GM12878 (cell line): ENCODE data around the gene POLN. TPM values are rescaled to one million over a fixed set of nuclear protein-coding genes. Genes with fewer than 3 reads are reported as not detected.

Source experiments
- BRCA1 ChIP-seq: IDR thresholded peaks from 2 replicates; pipeline ENCODE4 v1.6.1; 2011; ENCODE audit warnings: low read depth, low read length, improper control_type of control experiment
- CHD2 ChIP-seq: IDR thresholded peaks from 2 replicates; pipeline ENCODE4 v1.6.1; 2011; ENCODE audit warnings: low read depth, low read length, improper control_type of control experiment, borderline replicate concordance
- FOXK2 ChIP-seq: fragments of 450-650 bp; IDR thresholded peaks from 2 replicates; pipeline ENCODE4 v1.6.1; 2017; ENCODE audit warnings: mild to moderate bottlenecking, moderate library complexity
- HCFC1 ChIP-seq: fragments of 150-350 bp; IDR thresholded peaks from 2 replicates; pipeline ENCODE4 v1.6.1; 2014; ENCODE audit warnings: low read length
- IKZF1 ChIP-seq: fragments of 450-650 bp; conservative IDR thresholded peaks from 2 replicates; pipeline ENCODE4 v1.6.1; 2017; ENCODE audit warnings: antibody characterized with exemption, mild to moderate bottlenecking
- LARP7 ChIP-seq: fragments of 450-650 bp; IDR thresholded peaks from 2 replicates; pipeline ENCODE4 v1.6.1; 2017; ENCODE audit warnings: mild to moderate bottlenecking
- MYB ChIP-seq: fragments of 150-350 bp; IDR thresholded peaks from 2 replicates; pipeline ENCODE4 v1.6.1; 2014; ENCODE audit warnings: mild to moderate bottlenecking, low read depth, low read length, borderline replicate concordance
- NR2C1 ChIP-seq: fragments of 450-650 bp; IDR thresholded peaks from 2 replicates; pipeline ENCODE4 v1.6.1; 2017; ENCODE audit warnings: antibody characterized with exemption, mild to moderate bottlenecking, moderate library complexity
- PAX5 ChIP-seq: IDR thresholded peaks from 2 replicates; pipeline ENCODE4 v1.6.1; 2011; ENCODE audit warnings: low read depth, low read length, borderline replicate concordance
- POLR2AphosphoS5 ChIP-seq: IDR thresholded peaks from 2 replicates; pipeline ENCODE4 v1.6.1; 2011; ENCODE audit warnings: mild to moderate bottlenecking, low read length, inconsistent platforms
- RAD51 ChIP-seq: fragments of 450-650 bp; IDR thresholded peaks from 2 replicates; pipeline ENCODE4 v1.6.1; 2016; ENCODE audit warnings: moderate library complexity, mild to moderate bottlenecking, inconsistent platforms
- RB1 ChIP-seq: fragments of 450-650 bp; formaldehyde crosslinking; IDR thresholded peaks from 2 replicates; pipeline ENCODE4 v1.6.1; 2017; ENCODE audit warnings: mild to moderate bottlenecking, borderline replicate concordance
- RELB ChIP-seq: fragments of 450-650 bp; IDR thresholded peaks from 2 replicates; pipeline ENCODE4 v1.6.1; 2017; ENCODE audit warnings: low read depth, mild to moderate bottlenecking, moderate library complexity
- SP1 ChIP-seq: IDR thresholded peaks from one replicate; pipeline ENCODE4 v1.6.1; 2011; ENCODE audit warnings: low read depth, low read length
- SPI1 ChIP-seq: IDR thresholded peaks from 2 replicates; pipeline ENCODE4 v1.6.1; 2011; ENCODE audit warnings: low read depth, mild to moderate bottlenecking, low read length, moderate library complexity, borderline replicate concordance; ENCODE audit not compliant: insufficient read depth
- USF2 ChIP-seq: IDR thresholded peaks from 2 replicates; pipeline ENCODE4 v1.6.1; 2011; ENCODE audit warnings: low read depth, low read length, improper control_type of control experiment, borderline replicate concordance
- YBX1 ChIP-seq: fragments of 450-650 bp; IDR thresholded peaks from 2 replicates; pipeline ENCODE4 v1.6.1; 2016; ENCODE audit warnings: antibody characterized with exemption
- ZNF24 ChIP-seq: fragments of 450-650 bp; IDR thresholded peaks from 2 replicates; pipeline ENCODE4 v1.6.1; 2017; ENCODE audit warnings: antibody characterized with exemption, mild to moderate bottlenecking
- polyA plus RNA-seq, 11 experiments: library from polyadenylated mRNA; depleted of rRNA in 4 of 11; unstranded in 6 of 11; stranded (reverse) in 5 of 11; fragments of >200 nt; fragmentation: Nextera tagmentation in 4 of 11; fragmentation: Illumina TruSeq in 1 of 11; extraction: Ambion mirVana in 4 of 11; extraction: Trizol in 1 of 11; gene quantifications; 1 replicate in 1 of 11; 2 replicates in 10 of 11; pipeline versions ENCODE4 v1.2.1 to v1.2.3, GENCODE V29; 2011 to 2016; ENCODE audit warnings: inconsistent platforms in 2 of 11, missing spikeins in 2 of 11, low read depth in 1 of 11
- total RNA-seq, 4 experiments: library from RNA; depleted of rRNA in 3 of 4; stranded (reverse); fragments of >200 nt in 3 of 4; fragmentation: Illumina TruSeq in 1 of 4; extraction: Trizol in 1 of 4; gene quantifications; 2 replicates each; pipeline versions ENCODE4 v1.2.1 to v1.2.3, GENCODE V29; 2013 to 2021

The POLN gene
- total and polyA plus RNA-seq, 10 of the 15 experiments (the other 5 are each of a cell fraction or from before 2014, with no cell fraction given), result 0.09 to 2.0 (median 0.95) TPM; not detected in 1

- TF ChIP-seq YBX1 (no peak), RAD51 (no peak), SP1 (no peak), RB1 (no peak), SPI1 (peak; percentile 38; the same call in 1 of the 2 replicates), USF2 (no peak), PAX5 (no peak), RELB (peak; percentile 24; the same call in 1 of the 2 replicates), CHD2 (peak; percentile 41; the same call in 1 of the 2 replicates), IKZF1 (peak; percentile 37), MYB (no peak), HCFC1 (no peak), NR2C1 (0 out of 2 replicates have a peak, but pooled peaks have one; percentile 3), ZNF24 (no peak), POLR2AphosphoS5 (no peak), BRCA1 (no peak), LARP7 (no peak), FOXK2 (no peak)
Observed at GRCh38 chr4:2256781-2257191, 14.9 kb upstream of the POLN start (continued).
